ENCODE measurements around the gene PFKM.

- TF ChIP-seq EZH2 (IDR thresholded peaks at IDR 0.05) (no peak), POLR2AphosphoS5 (IDR thresholded peaks at IDR 0.05; ENCODE audit: borderline replicate concordance, low read depth, low read length) (no peak)
Observed at GRCh38 chr12:48160807-48161206, 41.6 kb downstream of the PFKM start.

All from SK-N-MC (cell line).